ENCODE measurements around the gene RALGPS1. TPM values are rescaled to one million over a fixed set of nuclear protein-coding genes. Genes with fewer than 3 reads are reported as not detected.

RALGPS1 gene
- total RNA-seq, 1 experiment from 2014 or later: 18.6 TPM

DNA sequence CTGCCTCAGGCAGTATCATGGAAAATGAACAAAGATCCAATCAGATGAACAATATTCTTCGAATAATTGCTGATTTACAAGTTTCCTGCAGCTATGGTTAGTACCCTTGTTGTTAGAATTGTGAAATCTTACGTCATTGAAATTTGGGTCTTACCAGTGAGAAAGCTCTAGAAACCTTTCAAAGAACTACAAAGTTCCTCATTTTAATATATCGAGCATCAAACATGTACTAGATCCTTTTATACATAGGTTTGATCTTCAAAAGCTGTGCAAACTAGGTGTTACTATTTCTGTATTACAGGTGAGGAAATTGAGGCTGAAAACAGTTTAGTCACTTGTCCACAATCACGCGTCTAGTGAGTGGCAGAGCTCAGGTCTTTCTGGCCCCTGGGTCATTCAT, 251.5 kb downstream of the RALGPS1 start:
- DNase-seq: no peak
- H3T11ph ChIP-seq (ENCODE audit: low read length): no peak overlapping the region
- H3K4me3 Mint-ChIP-seq: no peak overlapping the region
- TF ChIP-seq, protein P1, sequence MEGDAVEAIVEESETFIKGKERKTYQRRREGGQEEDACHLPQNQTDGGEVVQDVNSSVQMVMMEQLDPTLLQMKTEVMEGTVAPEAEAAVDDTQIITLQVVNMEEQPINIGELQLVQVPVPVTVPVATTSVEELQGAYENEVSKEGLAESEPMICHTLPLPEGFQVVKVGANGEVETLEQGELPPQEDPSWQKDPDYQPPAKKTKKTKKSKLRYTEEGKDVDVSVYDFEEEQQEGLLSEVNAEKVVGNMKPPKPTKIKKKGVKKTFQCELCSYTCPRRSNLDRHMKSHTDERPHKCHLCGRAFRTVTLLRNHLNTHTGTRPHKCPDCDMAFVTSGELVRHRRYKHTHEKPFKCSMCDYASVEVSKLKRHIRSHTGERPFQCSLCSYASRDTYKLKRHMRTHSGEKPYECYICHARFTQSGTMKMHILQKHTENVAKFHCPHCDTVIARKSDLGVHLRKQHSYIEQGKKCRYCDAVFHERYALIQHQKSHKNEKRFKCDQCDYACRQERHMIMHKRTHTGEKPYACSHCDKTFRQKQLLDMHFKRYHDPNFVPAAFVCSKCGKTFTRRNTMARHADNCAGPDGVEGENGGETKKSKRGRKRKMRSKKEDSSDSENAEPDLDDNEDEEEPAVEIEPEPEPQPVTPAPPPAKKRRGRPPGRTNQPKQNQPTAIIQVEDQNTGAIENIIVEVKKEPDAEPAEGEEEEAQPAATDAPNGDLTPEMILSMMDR (conservative IDR thresholded peaks at IDR 0.05): no peak
- H3K18ac ChIP-seq (ENCODE audit: insufficient read length, low read depth, low read length): no peak overlapping the region
- no peaks in the 10 kb centered on the region for H3K27me3 ChIP-seq (ENCODE audit: insufficient read depth, low read length)
- H3K23ac ChIP-seq (ENCODE audit: insufficient read length, low read depth, low read length): no peak overlapping the region
- no peak overlapping the region for H2BK15ac ChIP-seq (ENCODE audit: low read depth, low read length)
- H3K9ac ChIP-seq (ENCODE audit: extremely low read depth, insufficient read length, low read length): no peak overlapping the region
- no peaks in the 10 kb centered on the region; the same call in 1 of the 2 replicates for H3K4me1 ChIP-seq (ENCODE audit: insufficient read depth, low read length)
- no peak overlapping the region for H3K4me2 ChIP-seq (ENCODE audit: insufficient read depth, insufficient read length, low read length)
- H3K27me3 Mint-ChIP-seq (ENCODE audit: low read depth): no peaks in the 10 kb centered on the region
- H4K8ac ChIP-seq (replicated peaks; ENCODE audit: insufficient read length, low read depth, low read length): no peak overlapping the region
- H2AK5ac ChIP-seq (ENCODE audit: insufficient read length, low read length): no peak overlapping the region
- H3K27ac ChIP-seq (ENCODE audit: insufficient read length, low read depth, low read length): no peak overlapping the region
- no peaks in the 10 kb centered on the region for H3K9me3 Mint-ChIP-seq
- H3K4me1 Mint-ChIP-seq: peaks cover 12% of the 10 kb centered on the region in 2 experiments
- no peak overlapping the region for H4K5ac ChIP-seq (ENCODE audit: insufficient read length, low read depth, low read length)
- no peaks in the 10 kb centered on the region for H3K79me1 ChIP-seq (ENCODE audit: insufficient read depth, low read depth, low read length, poor library complexity, severe bottlenecking)
- no peak overlapping the region for H3K14ac ChIP-seq (ENCODE audit: insufficient read depth, low read length)
- no peaks in the 10 kb centered on the region for H4K20me1 ChIP-seq (ENCODE audit: control insufficient read depth, insufficient read depth, insufficient read length)
- H2BK5ac ChIP-seq (ENCODE audit: insufficient read length, low read length): no peak overlapping the region
- WGBS (ENCODE audit: extremely low coverage, insufficient read length, low lambda C conversion rate): no CpG with 5 or more reads among the region's 5 CpGs
- H3K56ac ChIP-seq (ENCODE audit: insufficient read length, low read depth, low read length): no peak overlapping the region
- no peak overlapping the region for H2AFZ ChIP-seq (ENCODE audit: low read length)
- no peak overlapping the region for H2BK120ac ChIP-seq (ENCODE audit: low read depth, low read length, poor library complexity, severe bottlenecking)
- H3K23me2 ChIP-seq (ENCODE audit: insufficient read length, low read depth, low read length, poor library complexity, severe bottlenecking): no peaks in the 10 kb centered on the region
- no peak overlapping the region for H4K91ac ChIP-seq (ENCODE audit: insufficient read length, low read depth, low read length)
- H3K4ac ChIP-seq (ENCODE audit: low read depth, low read length): no peak overlapping the region
- H2BK12ac ChIP-seq (ENCODE audit: insufficient read length, low read depth, low read length): no peak overlapping the region
- no peaks in the 10 kb centered on the region for H3K9me3 ChIP-seq (ENCODE audit: control insufficient read depth, low read depth, low read length)
- H3K36me3 Mint-ChIP-seq (ENCODE audit: insufficient read depth in 1 of 3, low read depth in 3 of 3): peaks cover 0 to 3% (median 0%) of the 10 kb centered on the region in 3 experiments; a peak in 3 of 7 replicates
- H3K79me2 ChIP-seq (ENCODE audit: insufficient read depth, low read length): no peaks in the 10 kb centered on the region
- H2BK20ac ChIP-seq (ENCODE audit: low read depth, low read length, poor library complexity, severe bottlenecking): no peak overlapping the region
- H3K27ac Mint-ChIP-seq: no peak overlapping the region

Data from H9 (cell line).